ENCODE measurements around the gene MARK4.

GRCh38 chr19:45340232-45340898 is 89.3 kb downstream of the MARK4 start, which contains the start of gene KLC3:
- no peak for TF ChIP-seq POLR2A (IDR thresholded peaks at IDR 0.05)
- TF ChIP-seq, protein P1, sequence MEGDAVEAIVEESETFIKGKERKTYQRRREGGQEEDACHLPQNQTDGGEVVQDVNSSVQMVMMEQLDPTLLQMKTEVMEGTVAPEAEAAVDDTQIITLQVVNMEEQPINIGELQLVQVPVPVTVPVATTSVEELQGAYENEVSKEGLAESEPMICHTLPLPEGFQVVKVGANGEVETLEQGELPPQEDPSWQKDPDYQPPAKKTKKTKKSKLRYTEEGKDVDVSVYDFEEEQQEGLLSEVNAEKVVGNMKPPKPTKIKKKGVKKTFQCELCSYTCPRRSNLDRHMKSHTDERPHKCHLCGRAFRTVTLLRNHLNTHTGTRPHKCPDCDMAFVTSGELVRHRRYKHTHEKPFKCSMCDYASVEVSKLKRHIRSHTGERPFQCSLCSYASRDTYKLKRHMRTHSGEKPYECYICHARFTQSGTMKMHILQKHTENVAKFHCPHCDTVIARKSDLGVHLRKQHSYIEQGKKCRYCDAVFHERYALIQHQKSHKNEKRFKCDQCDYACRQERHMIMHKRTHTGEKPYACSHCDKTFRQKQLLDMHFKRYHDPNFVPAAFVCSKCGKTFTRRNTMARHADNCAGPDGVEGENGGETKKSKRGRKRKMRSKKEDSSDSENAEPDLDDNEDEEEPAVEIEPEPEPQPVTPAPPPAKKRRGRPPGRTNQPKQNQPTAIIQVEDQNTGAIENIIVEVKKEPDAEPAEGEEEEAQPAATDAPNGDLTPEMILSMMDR (IDR thresholded peaks at IDR 0.05), result no peak
